Activated CD4-positive, alpha-beta memory T cell treated with anti-CD3 and anti-CD28 coated beads, Interleukin-2, amount 10 ng/mL, durations not matched to agents 7 days and 5 days (primary cell): ENCODE measurements around the gene FCSK. TPM values are rescaled to one million over a fixed set of nuclear protein-coding genes. Genes with fewer than 3 reads are reported as not detected.
A peak's percentile ranks its signal among the peaks of the same experiment; 100 is the strongest.

ENCODE experiments used
- CTCF ChIA-PET: fragments of 350-600 bp; sonication (Branson Sonifier 250); formaldehyde crosslinking; loops from one replicate; lab custom pipeline; 2021; ENCODE audit warnings: antibody characterized with exemption, inconsistent platforms; lab: Charles Lee
- POLR2A ChIA-PET: fragments of 350-600 bp; sonication (Branson Sonifier 250); formaldehyde crosslinking; loops from one replicate; lab custom pipeline; 2021; ENCODE audit warnings: antibody characterized with exemption; lab: Charles Lee
- DNase-seq: peaks from one replicate; pipeline ENCODE4 v3.0.0-alpha.2; 2020
- H3K27ac Mint-ChIP-seq: one replicate; pipeline ENCODE4 v1.8.0; 2021; ENCODE audit warnings: mild to moderate bottlenecking, mixed read lengths
- H3K27me3 Mint-ChIP-seq: one replicate; pipeline ENCODE4 v1.8.0; 2021; ENCODE audit warnings: mixed read lengths
- H3K36me3 Mint-ChIP-seq: one replicate; pipeline ENCODE4 v1.8.0; 2021; ENCODE audit warnings: low read depth, mixed read lengths
- H3K4me1 Mint-ChIP-seq: one replicate; pipeline ENCODE4 v1.8.0; 2021; ENCODE audit warnings: mixed read lengths
- H3K4me3 Mint-ChIP-seq: one replicate; pipeline ENCODE4 v1.8.0; 2021; ENCODE audit warnings: mild to moderate bottlenecking, mixed read lengths
- H3K9me3 Mint-ChIP-seq: one replicate; pipeline ENCODE4 v1.8.0; 2021; ENCODE audit warnings: mixed read lengths
- total RNA-seq, 2 experiments: library from RNA; stranded (reverse); gene quantifications; one replicate each; pipeline ENCODE4 v1.2.3, GENCODE V29; 2021

The FCSK gene
- total RNA-seq, 2 experiments from 2014 or later: 17.3 to 17.4 TPM

DNA sequence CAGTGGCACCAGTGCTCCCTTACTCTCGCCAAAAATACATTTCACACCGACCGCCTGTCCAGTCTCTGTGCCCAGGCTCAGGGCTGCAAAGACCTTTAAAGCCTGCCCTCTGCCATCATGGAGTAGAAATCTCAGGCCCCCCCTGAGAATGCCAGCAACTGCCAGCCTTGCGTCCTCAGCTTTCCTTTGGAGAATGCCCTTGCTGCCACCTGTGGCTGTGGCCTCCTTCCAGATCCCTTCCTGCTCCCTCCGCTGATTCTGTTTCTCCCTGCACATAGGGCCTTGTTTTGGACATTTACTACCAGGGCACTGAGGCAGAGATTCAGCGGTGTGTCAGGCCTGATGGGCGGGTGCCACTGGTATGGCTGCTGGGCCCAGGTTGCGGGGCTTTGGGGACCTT, 13.2 kb downstream of the FCSK start:
- Mint-ChIP-seq H3K27me3 (no peaks in the 10 kb centered on the region), H3K9me3 (no peaks in the 10 kb centered on the region), H3K4me3 (no peak overlapping the region), H3K4me1 (no peaks in the 10 kb centered on the region), H3K36me3 (no peaks in the 10 kb centered on the region), H3K27ac (no peak overlapping the region)
- POLR2A ChIA-PET: no interaction called here
- DNase-seq: no peak
- CTCF ChIA-PET: no interaction called here

DNA sequence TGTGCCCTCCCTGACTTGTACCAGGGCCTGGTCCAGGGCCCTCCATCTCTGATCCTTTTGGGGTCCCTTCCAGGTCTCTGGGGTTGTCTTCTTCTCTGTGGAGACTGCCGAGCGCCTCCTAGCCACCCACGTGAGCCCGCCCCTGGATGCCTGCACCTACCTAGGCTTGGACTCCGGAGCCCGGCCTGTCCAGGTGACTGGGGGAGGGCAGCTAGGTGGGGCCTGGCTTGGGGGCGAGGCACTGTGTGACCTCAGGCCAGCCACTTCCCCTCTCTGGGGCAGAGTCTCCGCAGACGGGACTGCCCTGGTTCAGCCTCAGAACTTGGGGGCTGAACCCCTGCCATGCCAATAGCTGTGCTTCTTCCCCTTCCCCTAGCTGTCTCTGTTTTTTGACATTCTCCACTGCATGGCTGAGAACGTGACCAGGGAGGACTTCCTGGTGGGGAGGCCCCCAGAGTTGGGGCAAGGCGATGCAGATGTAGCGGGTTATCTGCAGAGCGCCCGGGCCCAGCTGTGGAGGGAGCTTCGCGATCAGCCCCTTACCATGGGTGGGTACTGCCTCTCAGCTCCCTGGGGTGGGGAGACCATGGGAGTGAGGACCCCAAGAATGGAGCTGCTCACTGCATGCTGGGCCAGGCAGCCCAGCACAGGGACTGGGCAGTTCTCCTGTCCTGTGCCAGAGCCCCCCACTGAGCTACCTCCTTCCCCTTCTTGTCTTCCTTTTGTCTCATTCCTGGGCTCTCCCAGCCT, 14.6 kb downstream of the FCSK start:
- Mint-ChIP-seq H3K4me3 (no peak overlapping the region), H3K9me3 (no peaks in the 10 kb centered on the region), H3K4me1 (peaks cover 1% of the 10 kb centered on the region), H3K27ac (no peak overlapping the region), H3K36me3 (no peaks in the 10 kb centered on the region), H3K27me3 (no peaks in the 10 kb centered on the region)
- ChIA-PET POLR2A (interaction anchor here (0.8 kb wide), 1 partner anchor 88 kb away, joined by 3 read pairs; no protein-coding TSS in a partner anchor), CTCF (interaction anchor here (0.6 kb wide), 1 partner anchor 59 kb away, joined by 3 read pairs; no protein-coding TSS in a partner anchor)
- DNase-seq: no peak

DNA sequence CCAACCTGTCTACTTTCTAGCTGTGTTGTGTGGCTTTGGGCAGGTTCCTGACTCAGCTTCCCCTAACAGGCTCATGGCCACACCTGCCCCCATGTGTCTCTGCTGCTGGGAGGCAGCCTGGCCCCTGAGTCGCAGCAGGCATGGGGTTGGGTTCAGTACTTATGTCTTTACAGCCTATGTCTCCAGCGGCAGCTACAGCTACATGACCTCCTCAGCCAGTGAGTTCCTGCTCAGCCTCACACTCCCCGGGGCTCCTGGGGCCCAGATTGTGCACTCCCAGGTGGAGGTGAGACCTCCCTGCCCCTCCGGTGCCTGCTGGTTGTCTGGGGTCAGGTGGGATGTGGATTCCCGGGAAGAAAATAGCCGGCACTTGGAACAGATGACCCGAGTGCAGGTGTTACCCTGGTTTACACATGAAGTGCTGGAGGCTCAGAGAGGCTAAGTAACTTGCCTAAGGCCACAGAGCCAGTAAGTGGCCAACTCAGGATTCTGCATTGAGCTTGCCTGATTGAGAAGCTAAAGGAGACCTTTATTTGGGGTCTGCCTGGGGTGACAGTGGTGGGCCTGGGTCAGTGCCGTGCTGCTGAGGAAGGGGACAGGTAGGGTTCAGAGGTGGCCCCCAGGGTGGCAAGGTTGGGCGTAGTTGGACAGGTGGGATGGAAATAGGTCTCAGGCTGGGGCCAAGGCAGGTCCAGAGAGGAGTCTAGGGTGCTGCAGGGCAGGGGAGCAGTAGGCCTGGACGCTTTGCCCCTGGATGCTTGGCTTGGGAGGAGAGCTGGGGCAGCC, 15.9 kb downstream of the FCSK start:
- DNase-seq: no peak
- no peaks in the 10 kb centered on the region for H3K36me3 Mint-ChIP-seq
- H3K9me3 Mint-ChIP-seq: no peaks in the 10 kb centered on the region
- H3K27ac Mint-ChIP-seq: no peak overlapping the region
- ChIA-PET CTCF (interaction anchor here (0.6 to 1.9 kb wide), 4 partner anchors 10 to 101 kb away, joined by 3 to 5 read pairs (median 4); no protein-coding TSS in a partner anchor), POLR2A (interaction anchor here (0.8 to 1.5 kb wide), 2 partner anchors 8 to 89 kb away, joined by 3 to 4 read pairs; no protein-coding TSS in a partner anchor)
- H3K27me3 Mint-ChIP-seq: no peaks in the 10 kb centered on the region
- peaks cover 1% of the 10 kb centered on the region for H3K4me1 Mint-ChIP-seq
- H3K4me3 Mint-ChIP-seq: no peak overlapping the region

DNA sequence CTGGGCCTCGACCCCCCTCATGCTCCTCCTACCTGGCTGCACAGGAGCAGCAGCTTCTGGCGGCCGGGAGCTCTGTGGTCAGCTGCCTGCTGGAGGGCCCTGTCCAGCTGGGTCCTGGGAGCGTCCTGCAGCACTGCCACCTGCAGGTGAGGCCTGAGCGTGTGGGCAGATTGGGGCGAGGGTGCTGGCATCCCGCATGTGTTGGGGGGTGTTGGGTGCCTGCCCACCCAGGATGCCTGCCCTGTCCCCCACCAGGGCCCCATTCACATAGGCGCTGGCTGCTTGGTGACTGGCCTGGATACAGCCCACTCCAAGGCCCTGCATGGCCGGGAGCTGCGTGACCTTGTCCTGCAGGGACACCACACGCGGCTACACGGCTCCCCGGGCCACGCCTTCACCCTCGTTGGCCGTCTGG, 16.5 kb downstream of the FCSK start:
- ChIA-PET CTCF (interaction anchor here (0.6 to 1.9 kb wide), 3 partner anchors 77 to 156 kb away, joined by 3 to 5 read pairs (median 4); no protein-coding TSS in a partner anchor), POLR2A (interaction anchor here (0.6 to 1.5 kb wide), 3 partner anchors 9 to 90 kb away, joined by 3 to 4 read pairs (median 3); no protein-coding TSS in a partner anchor)
- Mint-ChIP-seq H3K4me1 (peaks cover 5% of the 10 kb centered on the region), H3K9me3 (no peaks in the 10 kb centered on the region), H3K27me3 (no peaks in the 10 kb centered on the region), H3K27ac (no peak overlapping the region), H3K4me3 (no peak overlapping the region), H3K36me3 (no peaks in the 10 kb centered on the region)
- DNase-seq: no peak

- CTCF ChIA-PET: interaction anchor here (1.0 kb wide), 1 partner anchor 103 kb away, joined by 4 read pairs; no protein-coding TSS in a partner anchor
- Mint-ChIP-seq H3K27me3 (no peaks in the 10 kb centered on the region), H3K36me3 (peaks cover 12% of the 10 kb centered on the region), H3K27ac (no peak overlapping the region), H3K4me1 (peaks cover 21% of the 10 kb centered on the region), H3K4me3 (no peak overlapping the region), H3K9me3 (no peaks in the 10 kb centered on the region)
- POLR2A ChIA-PET: interaction anchor here (1.2 kb wide), 1 partner anchor 91 kb away, joined by 3 read pairs; no protein-coding TSS in a partner anchor
- no peak for DNase-seq
These were observed 18.5 kb downstream of the FCSK start for GRCh38 chr16:70472786-70473433.

DNA sequence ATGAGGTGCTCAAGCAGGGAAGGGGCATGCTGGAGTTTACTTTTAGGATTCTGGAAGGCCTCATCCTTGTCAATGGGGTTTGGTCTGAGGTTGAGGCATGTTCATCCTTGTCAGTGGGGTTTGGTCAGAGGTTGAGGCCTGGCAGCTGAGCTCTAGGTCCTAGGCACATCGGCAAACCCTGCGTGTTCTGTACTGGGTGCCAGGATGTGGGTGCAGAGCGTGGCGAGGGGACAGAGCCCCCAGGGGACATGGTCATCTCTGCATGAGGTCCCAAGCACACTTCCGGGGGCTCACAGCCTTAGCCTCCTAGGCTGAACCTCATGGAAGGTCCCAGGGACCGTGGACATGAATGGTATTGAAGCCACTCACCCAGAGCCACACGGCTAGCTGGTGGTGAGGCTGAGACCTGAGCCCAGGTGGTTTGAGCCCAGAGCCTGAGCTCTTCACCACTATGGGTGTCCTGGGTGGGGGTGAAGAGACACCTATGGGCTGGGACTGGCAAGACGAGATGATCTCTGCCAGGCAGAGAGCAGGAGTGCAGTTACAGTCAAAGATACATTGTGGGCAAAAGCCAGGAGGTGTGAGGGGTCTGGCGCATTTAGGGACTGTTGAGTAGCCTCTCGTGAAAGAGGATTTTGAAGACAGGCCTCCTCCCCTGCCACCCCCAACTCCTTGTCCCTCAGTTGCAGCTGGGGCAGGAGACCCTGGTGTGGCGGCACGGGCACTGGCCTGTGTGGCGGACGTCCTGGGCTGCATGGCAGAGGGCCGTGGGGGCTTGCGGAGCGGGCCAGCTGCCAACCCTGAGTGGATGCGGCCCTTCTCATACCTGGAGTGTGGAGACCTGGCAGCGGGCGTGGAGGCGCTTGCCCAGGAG, 19.3 kb downstream of the FCSK start:
- Mint-ChIP-seq H3K9me3 (no peaks in the 10 kb centered on the region), H3K27me3 (no peaks in the 10 kb centered on the region), H3K36me3 (peaks cover 19% of the 10 kb centered on the region), H3K4me3 (no peak overlapping the region), H3K4me1 (peaks cover 28% of the 10 kb centered on the region), H3K27ac (no peak overlapping the region)
- POLR2A ChIA-PET: interaction anchor here (1.2 kb wide), 1 partner anchor 92 kb away, joined by 3 read pairs; no protein-coding TSS in a partner anchor
- no peak for DNase-seq
- CTCF ChIA-PET: interaction anchor here (1.0 kb wide), 1 partner anchor 104 kb away, joined by 4 read pairs; no protein-coding TSS in a partner anchor

- CTCF ChIA-PET: interaction anchor here (1.0 kb wide), 1 partner anchor 105 kb away, joined by 4 read pairs; no protein-coding TSS in a partner anchor
- H3K4me3 Mint-ChIP-seq: no peak overlapping the region
- POLR2A ChIA-PET: interaction anchor here (1.2 kb wide), 1 partner anchor 93 kb away, joined by 3 read pairs; no protein-coding TSS in a partner anchor
- H3K9me3 Mint-ChIP-seq: no peaks in the 10 kb centered on the region
- no peak for DNase-seq
- no peaks in the 10 kb centered on the region for H3K27me3 Mint-ChIP-seq
- H3K36me3 Mint-ChIP-seq: peaks cover 19% of the 10 kb centered on the region
- no peak overlapping the region for H3K27ac Mint-ChIP-seq
- H3K4me1 Mint-ChIP-seq: peaks cover 32% of the 10 kb centered on the region
These were observed 20.1 kb downstream of the FCSK start for GRCh38 chr16:70474320-70475053.

- ChIA-PET POLR2A (no interaction called here), CTCF (no interaction called here)
- Mint-ChIP-seq H3K4me3 (no peak overlapping the region), H3K9me3 (no peaks in the 10 kb centered on the region), H3K4me1 (peaks cover 32% of the 10 kb centered on the region), H3K27me3 (no peaks in the 10 kb centered on the region), H3K36me3 (peaks cover 19% of the 10 kb centered on the region), H3K27ac (peak overlapping the region; percentile 40)
- DNase-seq: no peak
These were observed 20.9 kb downstream of the FCSK start for GRCh38 chr16:70475054-70475871.

DNA sequence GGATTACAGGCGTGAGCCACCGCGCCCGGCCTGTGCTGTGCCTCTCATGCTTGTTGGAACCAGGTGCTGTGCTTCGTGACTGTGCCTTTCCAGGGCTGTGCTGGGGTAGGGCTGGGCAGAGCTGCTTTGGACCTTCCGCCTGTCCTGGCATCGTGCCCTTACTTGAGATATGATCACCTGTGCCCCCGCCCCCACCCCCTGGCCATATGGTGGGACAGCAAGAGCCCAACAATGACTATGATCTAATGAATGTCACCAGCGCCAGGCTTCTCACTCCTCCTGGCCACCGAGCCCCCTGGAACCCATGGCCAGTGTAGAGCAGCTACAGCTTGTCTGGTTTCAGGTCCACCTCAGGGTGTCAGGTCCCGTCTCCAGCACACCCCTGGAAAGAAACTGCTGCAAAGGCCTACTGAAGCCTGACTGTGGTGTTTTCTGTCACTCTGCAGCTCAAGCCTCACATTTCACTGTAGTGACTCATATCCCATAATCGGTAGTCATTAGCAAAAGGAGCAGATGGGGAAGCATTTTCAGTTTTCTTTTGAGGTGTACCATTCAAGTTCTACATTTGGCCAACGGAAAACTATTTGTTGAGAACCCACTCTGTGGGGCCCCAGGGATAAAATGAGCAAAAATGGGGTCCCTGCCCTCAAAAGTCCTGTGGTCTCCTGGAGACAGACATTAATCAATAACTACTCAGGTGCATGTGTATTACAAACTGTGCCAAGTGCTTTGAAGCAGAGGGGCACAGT, 22.1 kb downstream of the FCSK start:
- Mint-ChIP-seq H3K4me1 (peaks cover 32% of the 10 kb centered on the region), H3K27me3 (no peaks in the 10 kb centered on the region), H3K36me3 (peaks cover 27% of the 10 kb centered on the region), H3K4me3 (no peak overlapping the region), H3K9me3 (no peaks in the 10 kb centered on the region), H3K27ac (peak overlapping the region; percentile 90)
- ChIA-PET POLR2A (interaction anchor here (0.8 to 3.4 kb wide), 3 partner anchors 46 to 130 kb away, joined by 3 to 21 read pairs (median 11); partner anchors contain the start of genes COG4 and DDX19A), CTCF (interaction anchor here (0.9 to 1.5 kb wide), 2 partner anchors 73 to 107 kb away, joined by 3 to 5 read pairs; no protein-coding TSS in a partner anchor)
- peak; percentile 57 for DNase-seq

GRCh38 chr16:70478169-70478568, 23.8 kb downstream of the FCSK start:
- H3K27ac Mint-ChIP-seq: peak overlapping the region; percentile 12
- H3K9me3 Mint-ChIP-seq: no peaks in the 10 kb centered on the region
- no peaks in the 10 kb centered on the region for H3K27me3 Mint-ChIP-seq
- peaks cover 30% of the 10 kb centered on the region for H3K36me3 Mint-ChIP-seq
- ChIA-PET POLR2A (interaction anchor here (0.8 to 3.4 kb wide), 3 partner anchors 44 to 131 kb away, joined by 4 to 21 read pairs (median 11); partner anchors contain the start of genes COG4 and DDX19A), CTCF (interaction anchor here (0.6 to 0.9 kb wide), 2 partner anchors 41 to 84 kb away, joined by 3 to 4 read pairs; no protein-coding TSS in a partner anchor)
- no peak overlapping the region for H3K4me3 Mint-ChIP-seq
- peaks cover 32% of the 10 kb centered on the region for H3K4me1 Mint-ChIP-seq
- DNase-seq: no peak
